GM12873 (cell line): ENCODE measurements around the gene GMEB2.

Experiments
- CTCF ChIP-seq: IDR thresholded peaks from 2 replicates; pipeline ENCODE4 v1.5.1; 2012; ENCODE audit warnings: low read depth, mild to moderate bottlenecking, moderate library complexity, low read length, control low read depth; ENCODE audit not compliant: insufficient read depth; ENCODE audit errors: missing control alignments

The GMEB2 gene

GRCh38 chr20:63570281-63571086, 56.4 kb downstream of the GMEB2 start:
- TF ChIP-seq CTCF = no peak

GRCh38 chr20:63568986-63569949, 57.6 kb downstream of the GMEB2 start:
- no peak for TF ChIP-seq CTCF

- no peak for TF ChIP-seq CTCF
These were observed 58.5 kb downstream of the GMEB2 start for GRCh38 chr20:63568170-63568981.

GRCh38 chr20:63567386-63568169, 59.3 kb downstream of the GMEB2 start:
- no peak for TF ChIP-seq CTCF

- TF ChIP-seq CTCF = no peak
These were observed 59.8 kb downstream of the GMEB2 start for GRCh38 chr20:63567136-63567385.

- TF ChIP-seq CTCF = no peak
These were observed 60.3 kb downstream of the GMEB2 start for GRCh38 chr20:63566395-63567135.
